Measurements from ENCODE around the gene APBA1. TPM values are rescaled to one million over a fixed set of nuclear protein-coding genes. Genes with fewer than 3 reads are reported as not detected.

Gene APBA1
- total and polyA plus RNA-seq, 7 donors, result 0.23 to 4.2 (median 0.81) TPM

- Histone ChIP-seq H3K27me3 (ENCODE audit: insufficient read depth in 3 of 3, low read length in 2 of 3) (no peaks in the 10 kb centered on the region), H3K36me3 (ENCODE audit: insufficient read depth in 1 of 2, low read depth in 1 of 2) (peaks cover 0 to 6% of the 10 kb centered on the region in 2 donors), H3K4me3 (no peak overlapping the region), H3K27ac (no peak overlapping the region), H3K9me3 (no peaks in the 10 kb centered on the region), H3K4me1 (peaks cover 5% of the 10 kb centered on the region)
- TF ChIP-seq, protein P1, sequence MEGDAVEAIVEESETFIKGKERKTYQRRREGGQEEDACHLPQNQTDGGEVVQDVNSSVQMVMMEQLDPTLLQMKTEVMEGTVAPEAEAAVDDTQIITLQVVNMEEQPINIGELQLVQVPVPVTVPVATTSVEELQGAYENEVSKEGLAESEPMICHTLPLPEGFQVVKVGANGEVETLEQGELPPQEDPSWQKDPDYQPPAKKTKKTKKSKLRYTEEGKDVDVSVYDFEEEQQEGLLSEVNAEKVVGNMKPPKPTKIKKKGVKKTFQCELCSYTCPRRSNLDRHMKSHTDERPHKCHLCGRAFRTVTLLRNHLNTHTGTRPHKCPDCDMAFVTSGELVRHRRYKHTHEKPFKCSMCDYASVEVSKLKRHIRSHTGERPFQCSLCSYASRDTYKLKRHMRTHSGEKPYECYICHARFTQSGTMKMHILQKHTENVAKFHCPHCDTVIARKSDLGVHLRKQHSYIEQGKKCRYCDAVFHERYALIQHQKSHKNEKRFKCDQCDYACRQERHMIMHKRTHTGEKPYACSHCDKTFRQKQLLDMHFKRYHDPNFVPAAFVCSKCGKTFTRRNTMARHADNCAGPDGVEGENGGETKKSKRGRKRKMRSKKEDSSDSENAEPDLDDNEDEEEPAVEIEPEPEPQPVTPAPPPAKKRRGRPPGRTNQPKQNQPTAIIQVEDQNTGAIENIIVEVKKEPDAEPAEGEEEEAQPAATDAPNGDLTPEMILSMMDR (IDR thresholded peaks at IDR 0.05), result no peak
- intact Hi-C loops (cut with DNase I), result no loop called here
- ATAC-seq (peak in 3 of 4 donors; percentile 65 to 80 (median 76)), DNase-seq (peak; percentile 57 to 70)
- WGBS, 3 donors, result 10 to 37% (median 14%) methylated on average over 3 of the region's 3 CpGs
Observed at GRCh38 chr9:69465473-69465872, 206.7 kb downstream of the APBA1 start.

DNA sequence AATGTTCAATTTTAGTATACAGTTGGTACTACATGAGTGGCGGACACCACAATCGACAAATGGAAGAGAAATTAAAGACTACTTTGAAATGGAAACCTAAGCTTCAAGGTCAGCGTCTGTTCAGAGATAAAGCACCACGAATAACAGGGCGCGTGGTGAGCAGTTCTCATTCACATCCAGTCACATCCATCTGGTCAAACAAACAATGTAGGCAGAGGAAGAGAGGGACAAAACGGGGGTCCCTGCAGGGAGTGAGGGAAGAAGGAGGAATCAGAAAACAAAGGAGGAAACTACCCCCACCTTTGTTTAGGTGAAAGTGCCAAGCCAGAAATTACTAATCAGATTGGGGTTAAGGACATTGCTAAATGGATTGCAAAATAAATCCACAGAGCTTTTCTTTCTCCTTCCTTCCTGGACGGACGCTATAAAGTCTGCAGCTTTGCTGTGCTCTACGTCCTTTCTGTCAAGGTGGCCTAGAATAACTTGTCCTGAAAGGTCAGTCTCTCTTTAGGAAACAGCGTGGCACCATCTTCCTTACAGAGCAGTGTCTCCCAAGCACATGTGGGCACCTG, 208.6 kb downstream of the APBA1 start:
- Histone ChIP-seq H3K27ac (no peak overlapping the region), H3K4me1 (peaks cover 5% of the 10 kb centered on the region), H3K36me3 (ENCODE audit: insufficient read depth in 1 of 2, low read depth in 1 of 2) (peaks cover 0 to 6% of the 10 kb centered on the region in 2 donors), H3K27me3 (ENCODE audit: insufficient read depth in 3 of 3, low read length in 2 of 3) (no peaks in the 10 kb centered on the region), H3K4me3 (no peak overlapping the region), H3K9me3 (no peaks in the 10 kb centered on the region)
- no peak for ATAC-seq
- no peak for DNase-seq
- 60 to 71% (median 67%) methylated on average over 11 of the region's 11 CpGs for WGBS, 3 donors
- intact Hi-C loops (cut with DNase I), result no loop called here
- TF ChIP-seq, protein P1 (IDR thresholded peaks at IDR 0.05), result no peak

DNA sequence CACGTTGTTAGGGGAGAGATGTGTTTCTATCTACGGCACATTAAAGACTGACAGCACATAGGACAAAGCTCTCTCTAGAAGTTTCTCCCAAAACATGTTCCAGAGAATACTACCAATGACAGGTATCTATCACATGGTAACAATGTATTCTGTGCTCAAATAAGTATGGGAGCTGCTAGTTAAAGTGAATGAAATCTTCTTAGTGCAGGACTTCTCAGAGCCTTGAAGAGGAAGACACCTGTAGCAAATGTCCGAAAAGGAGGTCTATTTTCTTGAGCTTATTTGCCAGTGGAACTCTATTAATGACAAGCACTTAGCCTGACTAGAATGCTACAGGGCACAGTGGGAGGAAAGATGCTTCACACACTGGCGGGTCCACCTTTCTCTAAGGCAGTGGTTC, 209.8 kb downstream of the APBA1 start:
- H3K27me3 ChIP-seq (ENCODE audit: insufficient read depth in 3 of 3, low read length in 2 of 3), result no peaks in the 10 kb centered on the region
- peaks cover 5% of the 10 kb centered on the region for H3K4me1 ChIP-seq
- intact Hi-C loops (cut with DNase I), result no loop called here
- H3K4me3 ChIP-seq, result no peak overlapping the region
- TF ChIP-seq, protein P1 (IDR thresholded peaks at IDR 0.05), result no peak
- H3K27ac ChIP-seq, result no peak overlapping the region
- ATAC-seq (no peak), DNase-seq (no peak)
- WGBS, 3 donors, result 87 to 93% (median 92%) methylated on average over 4 of the region's 4 CpGs
- no peaks in the 10 kb centered on the region for H3K9me3 ChIP-seq
- peaks cover 0 to 6% of the 10 kb centered on the region in 2 donors for H3K36me3 ChIP-seq (ENCODE audit: insufficient read depth in 1 of 2, low read depth in 1 of 2)

GRCh38 chr9:69461103-69461887, 210.9 kb downstream of the APBA1 start:
- intact Hi-C loops (cut with DNase I), result no loop called here
- TF ChIP-seq, protein P1 (IDR thresholded peaks at IDR 0.05), result no peak

More at GRCh38 chr9:69461103-69461887, 210.9 kb downstream of the APBA1 start:
- Histone ChIP-seq H3K4me1 (peaks cover 5% of the 10 kb centered on the region), H3K27me3 (ENCODE audit: insufficient read depth in 3 of 3, low read length in 2 of 3) (no peaks in the 10 kb centered on the region), H3K4me3 (no peak overlapping the region), H3K36me3 (ENCODE audit: insufficient read depth in 1 of 2, low read depth in 1 of 2) (no peaks in the 10 kb centered on the region), H3K9me3 (no peaks in the 10 kb centered on the region), H3K27ac (no peak overlapping the region)
- ATAC-seq, result no peak
- no peak for DNase-seq
- 75 to 76% (median 75%) methylated on average over 6 of the region's 6 CpGs for WGBS, 3 donors

All from psoas muscle (tissue), 8 donors.